LNCAP (cell line): ENCODE results near the gene SLC26A6.

ENCODE experiments used
- TF ChIP-seq, protein P1 (sequence below): fragments of 450-650 bp; IDR thresholded peaks from 2 replicates; pipeline ENCODE4 v1.5.1; 2017; ENCODE audit warnings: mild to moderate bottlenecking

SLC26A6 gene

DNA sequence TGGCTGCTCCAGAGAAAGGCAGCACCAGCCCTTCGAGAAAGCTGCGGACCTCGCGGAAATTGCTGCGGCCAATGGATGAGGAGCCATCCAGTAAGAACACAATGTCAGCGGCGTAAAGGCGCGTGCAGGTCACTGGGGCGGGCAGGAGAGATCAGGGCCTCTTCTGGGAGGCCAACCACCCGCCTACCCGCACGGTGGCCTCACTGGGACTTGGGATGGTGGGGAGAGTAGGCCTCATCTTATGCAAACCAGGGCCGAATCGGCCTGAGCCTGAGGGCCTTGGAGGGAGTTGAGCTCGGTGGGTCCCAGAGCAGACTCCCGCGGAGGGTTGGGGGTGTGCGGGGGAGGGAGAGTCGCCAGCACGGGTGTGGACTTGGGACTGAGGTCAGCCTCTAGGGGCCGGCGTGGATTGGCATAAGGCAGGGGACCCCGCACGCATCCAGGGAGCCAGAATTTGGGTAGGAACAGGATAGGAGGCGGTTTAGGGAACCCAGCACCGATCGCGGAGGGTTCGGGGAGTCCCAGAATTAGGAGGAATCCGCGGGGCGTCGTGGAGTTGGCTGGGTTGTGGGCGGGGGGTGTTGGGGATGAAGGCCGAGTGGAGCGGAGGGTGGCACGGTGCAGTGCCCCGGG, 40.7 kb downstream of the SLC26A6 start:
- TF ChIP-seq, protein P1, sequence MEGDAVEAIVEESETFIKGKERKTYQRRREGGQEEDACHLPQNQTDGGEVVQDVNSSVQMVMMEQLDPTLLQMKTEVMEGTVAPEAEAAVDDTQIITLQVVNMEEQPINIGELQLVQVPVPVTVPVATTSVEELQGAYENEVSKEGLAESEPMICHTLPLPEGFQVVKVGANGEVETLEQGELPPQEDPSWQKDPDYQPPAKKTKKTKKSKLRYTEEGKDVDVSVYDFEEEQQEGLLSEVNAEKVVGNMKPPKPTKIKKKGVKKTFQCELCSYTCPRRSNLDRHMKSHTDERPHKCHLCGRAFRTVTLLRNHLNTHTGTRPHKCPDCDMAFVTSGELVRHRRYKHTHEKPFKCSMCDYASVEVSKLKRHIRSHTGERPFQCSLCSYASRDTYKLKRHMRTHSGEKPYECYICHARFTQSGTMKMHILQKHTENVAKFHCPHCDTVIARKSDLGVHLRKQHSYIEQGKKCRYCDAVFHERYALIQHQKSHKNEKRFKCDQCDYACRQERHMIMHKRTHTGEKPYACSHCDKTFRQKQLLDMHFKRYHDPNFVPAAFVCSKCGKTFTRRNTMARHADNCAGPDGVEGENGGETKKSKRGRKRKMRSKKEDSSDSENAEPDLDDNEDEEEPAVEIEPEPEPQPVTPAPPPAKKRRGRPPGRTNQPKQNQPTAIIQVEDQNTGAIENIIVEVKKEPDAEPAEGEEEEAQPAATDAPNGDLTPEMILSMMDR: no peak

DNA sequence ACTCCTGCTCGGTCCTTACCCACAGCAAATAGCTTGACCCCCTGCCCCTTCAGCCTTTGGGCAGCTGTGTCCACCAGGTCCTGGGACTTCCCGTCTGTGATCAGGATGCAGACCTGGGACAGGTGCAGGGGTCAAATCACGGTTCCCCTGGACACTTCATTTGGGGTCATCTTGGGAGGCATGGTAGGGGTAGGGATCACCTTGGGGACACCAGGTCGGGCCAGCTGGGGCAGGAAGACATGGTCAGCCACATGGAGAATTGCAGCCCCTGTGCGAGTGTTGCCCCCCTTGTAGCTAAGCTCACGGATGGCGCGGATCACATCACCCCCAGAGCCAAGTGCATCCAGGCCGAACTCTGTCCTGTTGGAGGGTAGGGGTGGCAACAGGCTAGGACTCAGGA, 41.9 kb downstream of the SLC26A6 start:
- TF ChIP-seq, protein P1: no peak

DNA sequence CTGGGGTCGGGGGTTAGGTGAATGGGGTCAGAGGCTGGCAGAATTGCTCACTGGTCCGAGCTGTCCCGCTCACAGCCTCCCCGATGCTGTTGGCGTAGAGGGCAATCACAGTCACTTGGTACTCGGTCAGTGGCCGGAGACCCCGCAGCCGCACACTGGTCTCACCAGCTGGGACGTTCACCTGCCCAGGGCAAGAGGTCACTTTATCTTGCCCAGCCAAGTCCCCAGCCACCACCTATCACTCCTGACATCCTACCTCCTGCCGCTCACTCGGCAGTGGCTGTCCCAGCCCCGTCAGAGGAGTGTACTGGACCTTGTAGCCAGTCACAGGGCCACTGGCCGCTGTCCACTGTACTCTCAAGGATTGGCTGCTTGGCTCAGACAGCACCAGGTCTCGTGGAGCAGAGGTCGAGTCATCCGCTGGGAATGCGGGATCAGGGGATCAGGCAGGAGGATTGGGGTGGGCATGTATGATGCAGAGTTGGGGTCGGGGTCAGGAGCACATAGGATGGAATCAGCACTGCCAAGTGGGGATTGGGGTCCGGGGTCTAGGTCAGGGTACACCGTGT, 42.7 kb downstream of the SLC26A6 start:
- TF ChIP-seq, protein P1: no peak

DNA sequence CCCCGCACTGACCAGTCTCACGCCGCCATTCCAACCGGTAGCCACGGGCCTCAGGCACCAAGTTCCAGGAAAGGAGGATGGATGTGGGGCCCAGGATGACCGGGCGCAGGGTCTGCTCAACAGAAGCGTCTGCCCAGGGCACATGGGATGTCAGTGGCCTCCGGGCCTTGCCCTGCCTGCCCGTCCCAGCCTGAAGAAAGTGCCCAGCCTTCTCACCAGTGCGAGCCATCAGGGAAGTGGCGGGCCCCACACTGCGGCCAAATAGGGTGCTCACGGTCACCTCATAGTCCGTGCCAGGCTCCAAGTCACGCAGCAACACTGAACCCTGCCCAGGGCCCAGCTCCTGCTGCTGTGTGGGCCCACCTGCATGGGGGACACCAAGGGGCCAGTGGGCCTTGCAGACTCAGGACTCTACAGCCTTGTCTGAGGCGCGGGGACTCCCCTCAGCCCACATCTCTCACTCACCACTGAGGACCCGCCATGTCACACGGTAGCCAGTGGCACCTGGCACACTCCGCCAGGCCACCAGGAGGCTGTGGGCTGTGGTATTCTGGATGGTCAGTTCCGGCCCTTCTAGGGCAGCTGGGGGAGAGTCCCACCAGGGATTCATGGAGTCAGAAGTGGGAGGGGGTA, 43.3 kb downstream of the SLC26A6 start:
- TF ChIP-seq, protein P1: no peak

DNA sequence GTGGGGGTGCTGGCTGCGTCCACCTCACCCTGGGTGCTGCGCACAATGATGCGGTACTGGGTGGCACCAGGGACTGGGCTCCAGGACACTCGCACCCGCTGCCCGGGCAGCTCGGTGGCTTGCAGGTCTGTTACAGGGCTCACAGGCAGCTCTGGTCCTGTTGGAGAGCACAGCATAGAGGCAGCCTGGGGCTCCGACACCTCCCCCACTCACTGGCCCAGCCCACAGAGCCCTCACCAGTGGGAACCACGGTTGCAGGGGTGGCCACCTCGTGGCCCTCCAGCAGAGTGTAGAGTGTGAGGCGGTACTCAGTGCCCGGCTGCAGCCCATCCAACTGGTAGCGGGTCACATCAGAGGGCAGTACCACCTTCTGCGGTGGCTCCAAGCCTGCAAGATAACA, 43.8 kb downstream of the SLC26A6 start:
- TF ChIP-seq, protein P1: no peak

DNA sequence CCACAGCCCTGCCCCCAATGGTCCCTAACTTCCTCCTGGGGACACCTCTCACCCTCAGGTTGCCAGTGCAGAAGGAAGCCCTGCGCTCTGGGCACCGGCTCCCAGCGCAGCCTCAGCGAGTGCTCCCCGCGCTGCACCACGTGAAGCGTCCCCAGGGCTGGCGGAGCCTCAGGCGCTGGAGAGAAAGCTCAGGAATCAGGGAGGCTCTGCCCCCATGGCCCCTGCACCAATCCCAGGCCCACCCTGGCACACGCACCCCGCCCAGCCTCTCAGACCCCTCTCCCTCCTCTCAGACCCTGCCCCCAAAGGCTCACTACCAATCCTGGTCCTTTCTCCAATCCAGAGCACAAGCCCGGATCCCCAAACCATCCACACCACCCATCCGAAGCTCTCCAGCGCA, 47.0 kb downstream of the SLC26A6 start:
- TF ChIP-seq, protein P1: no peak

DNA sequence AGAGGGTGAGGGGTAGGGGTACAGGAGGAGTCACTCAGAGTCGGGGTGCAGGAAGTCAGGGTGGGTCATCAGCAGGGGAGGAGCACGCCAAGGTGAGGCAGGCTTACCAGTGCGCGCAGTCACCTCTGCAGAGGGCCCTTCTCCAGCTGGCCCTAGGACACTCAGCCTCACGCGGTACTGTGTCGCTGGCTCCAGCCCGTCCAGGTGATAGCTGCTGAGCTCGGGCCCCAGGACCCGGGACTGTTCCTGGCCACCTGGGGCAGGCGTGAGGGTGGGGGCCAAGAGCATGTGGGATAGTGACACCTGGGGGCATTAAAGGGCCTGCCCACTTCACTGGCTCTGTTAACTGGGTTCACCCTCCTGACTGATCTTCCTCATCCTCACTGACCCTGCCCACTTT, 47.6 kb downstream of the SLC26A6 start:
- TF ChIP-seq, protein P1: no peak
